Urothelium cell line (cell line): ENCODE results near the gene ELL.
"Not testable (repeated sequence)": the region's sequence is repeated elsewhere in the genome, so short reads cannot be mapped to it uniquely, and the experiment has no call there.

Source experiments
- DNase-seq: peaks from one replicate; pipeline ENCODE4 v3.0.0; 2011; ENCODE audit warnings: low spot score, mixed read lengths
- FAIRE-seq: peaks from 2 replicates; lab custom pipeline; 2011; peaks lifted over from hg19 to GRCh38; lab: Jason Lieb, UNC

ELL gene

GRCh38 chr19:18532168-18532890 is 10.5 kb upstream of the ELL start:
- DNase-seq, result no peak
- FAIRE-seq, result no peak

- DNase-seq (no peak), FAIRE-seq (no peak)
Measured at GRCh38 chr19:18531485-18531884, 9.6 kb upstream of the ELL start.

- DNase-seq (no peak), FAIRE-seq (no peak)
Measured at GRCh38 chr19:18529782-18530181, 7.9 kb upstream of the ELL start.

GRCh38 chr19:18526316-18526715 is 4.4 kb upstream of the ELL start:
- DNase-seq (no peak), FAIRE-seq (no peak)

GRCh38 chr19:18523841-18524240 is 2.0 kb upstream of the ELL start:
- FAIRE-seq (no peak), DNase-seq (no peak)

GRCh38 chr19:18522862-18523440 is 1.1 kb upstream of the ELL start:
- not testable (repeated sequence) for FAIRE-seq, DNase-seq

- DNase-seq (peak; percentile 93), FAIRE-seq (peak; percentile 55)
Measured at GRCh38 chr19:18522124-18522861, 423 bp upstream of the ELL start.

GRCh38 chr19:18520848-18521691 is 800 bp downstream of the ELL start:
- FAIRE-seq (no peak), DNase-seq (no peak)

- FAIRE-seq (no peak), DNase-seq (peak; percentile 70)
Measured at GRCh38 chr19:18519962-18520847, 1.7 kb downstream of the ELL start.

- no peak for FAIRE-seq
- no peak for DNase-seq
Measured at GRCh38 chr19:18518639-18519038, 3.2 kb downstream of the ELL start.

GRCh38 chr19:18517606-18518005 is 4.3 kb downstream of the ELL start:
- FAIRE-seq, result no peak
- no peak for DNase-seq

- FAIRE-seq (no peak), DNase-seq (no peak)
Measured at GRCh38 chr19:18515959-18516358, 5.9 kb downstream of the ELL start.

- FAIRE-seq, result no peak
- DNase-seq, result no peak
Measured at GRCh38 chr19:18514800-18515682, 6.8 kb downstream of the ELL start.

- DNase-seq (no peak), FAIRE-seq (no peak)
Measured at GRCh38 chr19:18513868-18514267, 8.0 kb downstream of the ELL start.

- FAIRE-seq, result no peak
- no peak for DNase-seq
Measured at GRCh38 chr19:18510216-18510615, 11.7 kb downstream of the ELL start.

- DNase-seq, result no peak
- no peak for FAIRE-seq
Measured at GRCh38 chr19:18508585-18508984, 13.3 kb downstream of the ELL start.

- DNase-seq, result no peak
- no peak for FAIRE-seq
Measured at GRCh38 chr19:18507727-18508440, 14.0 kb downstream of the ELL start.

GRCh38 chr19:18507021-18507726 is 14.7 kb downstream of the ELL start:
- DNase-seq, result no peak
- FAIRE-seq, result no peak
